Brain microvascular endothelial cell (primary cell): ENCODE data around the gene SPINDOC.

Experiments used
- DNase-seq: peaks from one replicate; pipeline ENCODE4 v3.0.0-alpha.2; 2020
- H3K27ac ChIP-seq: fragments of 250-450 bp; sonication (Bioruptor Pico); 2 replicates; pipeline ENCODE4 v1.5.1; 2020; ENCODE audit warnings: mild to moderate bottlenecking, moderate library complexity
- H3K27me3 ChIP-seq: fragments of 250-450 bp; sonication (Bioruptor Pico); replicated peaks from 2 replicates; pipeline ENCODE4 v1.5.1; 2020; ENCODE audit warnings: mild to moderate bottlenecking
- H3K36me3 ChIP-seq: fragments of 250-450 bp; sonication (Bioruptor Pico); replicated peaks from 2 replicates; pipeline ENCODE4 v1.5.1; 2020; ENCODE audit warnings: mild to moderate bottlenecking
- H3K4me3 ChIP-seq: 2 replicates; pipeline ENCODE4 v1.5.1; 2011; ENCODE audit warnings: low read depth, mild to moderate bottlenecking, control low read depth, low read length, moderate library complexity
- CTCF ChIP-seq: IDR thresholded peaks from 2 replicates; pipeline ENCODE4 v1.5.1; 2011; ENCODE audit warnings: low read depth, mild to moderate bottlenecking, moderate library complexity, low read length, control low read depth, inconsistent platforms; ENCODE audit errors: missing control alignments
- in situ Hi-C: cut with HindIII; loops from 2 replicates; pipeline ENCODE4 v1.10.0; 2017; ENCODE audit warnings: low sequenced_read_pairs, low pct_ligation_motif_present

Gene SPINDOC

GRCh38 chr11:63813563-63814382, 517 bp downstream of the SPINDOC start:
- H3K4me3 ChIP-seq: peak overlapping the region; percentile 95
- peaks cover 23% of the 10 kb centered on the region for H3K36me3 ChIP-seq
- no peaks in the 10 kb centered on the region for H3K27me3 ChIP-seq
- in situ Hi-C loops: no loop called here
- DNase-seq: peak; percentile 2
- peak overlapping the region; percentile 34 for H3K27ac ChIP-seq
- TF ChIP-seq CTCF: no peak

GRCh38 chr11:63814383-63814736, 1.1 kb downstream of the SPINDOC start:
- H3K27ac ChIP-seq: no peak overlapping the region
- peak overlapping the region; percentile 95 for H3K4me3 ChIP-seq
- H3K36me3 ChIP-seq: peaks cover 28% of the 10 kb centered on the region
- no peak for TF ChIP-seq CTCF
- in situ Hi-C loops: no loop called here
- DNase-seq: no peak
- H3K27me3 ChIP-seq: no peaks in the 10 kb centered on the region

DNA sequence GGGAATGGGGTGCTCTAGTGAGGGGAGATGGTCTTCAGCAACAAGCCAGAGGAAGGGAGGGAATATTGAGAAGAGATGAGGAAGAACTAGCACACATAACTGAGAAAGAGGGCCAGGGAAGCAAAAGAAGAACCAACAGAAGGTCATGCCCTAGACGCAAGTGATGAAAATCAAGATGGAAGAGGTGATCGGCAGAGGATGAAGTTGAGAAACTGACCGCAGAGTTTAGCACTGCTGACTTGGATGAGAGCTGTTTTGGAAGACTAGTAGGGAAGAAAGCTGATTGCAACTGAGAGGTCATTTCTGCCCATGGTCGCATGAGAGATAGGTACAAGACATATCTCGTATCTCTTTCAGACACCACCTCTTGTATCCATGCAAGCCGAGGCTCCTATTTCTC, 2.9 kb downstream of the SPINDOC start:
- Histone ChIP-seq H3K4me3 (no peak overlapping the region), H3K27ac (no peak overlapping the region), H3K27me3 (no peaks in the 10 kb centered on the region), H3K36me3 (peaks cover 41% of the 10 kb centered on the region)
- TF ChIP-seq CTCF: no peak
- in situ Hi-C loops: no loop called here
- DNase-seq: no peak

DNA sequence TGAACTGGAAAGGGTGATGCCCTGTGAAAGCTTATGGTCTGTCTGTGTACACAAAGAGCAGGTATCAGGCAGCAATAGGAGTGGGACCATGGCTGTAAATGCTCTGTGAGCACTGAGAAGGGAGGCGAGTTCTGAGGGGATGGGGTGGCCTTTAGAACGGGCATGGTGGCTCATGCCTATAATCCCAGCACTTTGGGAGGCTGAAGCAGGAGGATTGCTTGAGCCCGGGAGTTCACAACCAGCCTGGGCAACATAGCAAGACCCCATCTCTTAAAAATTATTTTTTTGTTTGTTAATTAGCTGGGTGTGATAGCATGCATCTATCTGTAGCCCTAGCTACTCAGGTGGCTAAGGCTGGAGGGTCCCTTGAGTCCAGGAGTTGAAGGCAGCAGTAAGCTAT, 3.5 kb downstream of the SPINDOC start:
- H3K36me3 ChIP-seq: peaks cover 47% of the 10 kb centered on the region
- in situ Hi-C loops: no loop called here
- TF ChIP-seq CTCF: no peak
- H3K4me3 ChIP-seq: no peak overlapping the region
- H3K27me3 ChIP-seq: no peaks in the 10 kb centered on the region
- no peak for DNase-seq
- no peak overlapping the region for H3K27ac ChIP-seq

DNA sequence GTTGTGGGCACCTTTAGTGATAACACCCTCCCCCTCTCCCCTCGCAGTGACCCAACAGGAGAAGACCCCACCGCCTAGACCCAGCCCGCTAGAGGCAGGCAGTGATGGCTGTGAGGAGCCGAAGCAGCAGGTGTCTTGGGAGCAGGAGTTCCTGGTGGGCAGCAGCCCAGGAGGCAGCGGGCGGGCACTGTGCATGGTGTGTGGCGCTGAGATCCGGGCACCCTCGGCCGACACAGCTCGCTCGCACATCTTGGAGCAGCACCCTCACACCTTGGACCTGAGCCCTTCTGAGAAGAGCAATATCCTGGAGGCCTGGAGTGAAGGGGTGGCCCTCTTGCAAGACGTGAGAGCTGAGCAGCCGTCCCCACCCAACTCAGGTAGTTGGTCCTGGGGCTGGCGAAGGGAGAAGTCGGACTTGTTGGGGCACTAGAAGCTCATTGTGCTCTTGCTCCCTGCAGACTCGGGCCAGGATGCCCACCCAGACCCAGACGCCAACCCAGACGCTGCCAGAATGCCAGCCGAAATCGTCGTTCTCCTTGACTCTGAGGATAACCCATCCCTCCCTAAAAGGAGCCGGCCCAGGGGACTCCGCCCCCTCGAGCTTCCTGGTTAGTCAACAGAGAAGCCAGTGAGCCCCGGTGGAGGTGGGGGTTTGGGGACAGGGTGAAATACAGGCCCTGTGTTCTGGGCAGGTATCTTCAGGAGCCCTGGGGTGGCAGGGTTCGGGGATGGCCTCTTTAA, 4.7 kb downstream of the SPINDOC start:
- Histone ChIP-seq H3K27ac (no peak overlapping the region), H3K4me3 (no peak overlapping the region), H3K27me3 (no peaks in the 10 kb centered on the region), H3K36me3 (peaks cover 56% of the 10 kb centered on the region)
- TF ChIP-seq CTCF: no peak
- in situ Hi-C loops: no loop called here
- DNase-seq: no peak
